GM21381 (cell line): ENCODE results near the gene FHDC1.

Experiments
- ATAC-seq: cut with Tn5 transposase; IDR thresholded peaks from one replicate; pipeline ENCODE4 v1.9.1; 2021; ENCODE audit warnings: mild to moderate bottlenecking, moderate library complexity; ENCODE audit not compliant: unreplicated experiment

FHDC1 gene

DNA sequence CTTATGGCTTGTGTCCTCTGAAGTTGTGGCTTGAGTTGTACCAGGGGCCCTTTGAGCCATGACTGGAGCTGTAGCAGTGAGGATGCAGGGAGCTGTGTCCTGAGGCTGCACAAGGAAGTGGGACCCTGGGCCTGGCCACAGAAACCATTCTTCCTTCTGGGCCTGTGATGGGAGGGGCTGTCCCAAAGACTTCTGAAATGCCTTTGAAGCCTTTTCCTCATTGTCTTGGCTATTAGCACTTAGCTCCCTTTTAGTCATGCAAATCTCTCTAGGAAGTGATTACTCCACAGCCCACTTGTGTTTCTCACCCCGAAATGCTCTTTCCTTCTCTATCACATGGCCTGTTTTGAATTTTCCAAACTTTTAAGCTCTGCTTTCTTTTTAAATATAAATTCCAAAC lies 92.4 kb downstream of the FHDC1 start:
- no peak for ATAC-seq
